Thoracic aorta (tissue), 2 donors: ENCODE data around the gene JAG2. TPM values are rescaled to one million over a fixed set of nuclear protein-coding genes. Genes with fewer than 3 reads are reported as not detected.

Source experiments
- ATAC-seq: fragments of 150-250 bp; one replicate; pipeline ENCODE4 v1.8.0; 2017; ENCODE audit warnings: low read depth; ENCODE audit not compliant: insufficient number of reproducible peaks, low FRiP score
- DNase-seq: peaks from one replicate; pipeline ENCODE4 v3.0.0-alpha.2; 2020; ENCODE audit warnings: low spot score
- H3K27ac ChIP-seq, 2 donors: fragments of 200-600 bp; sonication (generic); 1 replicate in 1 of 2; 2 replicates in 1 of 2; pipeline ENCODE4 v1.5.1; 2016; ENCODE audit warnings: mild to moderate bottlenecking in 2 of 2, moderate library complexity in 2 of 2
- H3K27me3 ChIP-seq: fragments of 200-600 bp; sonication (generic); replicated peaks from 2 replicates; pipeline ENCODE4 v1.6.0; 2016; ENCODE audit warnings: mild to moderate bottlenecking; ENCODE audit not compliant: insufficient read depth
- H3K36me3 ChIP-seq: fragments of 200-600 bp; sonication (generic); one replicate; pipeline ENCODE4 v1.5.1; 2016
- H3K4me1 ChIP-seq, 2 donors: fragments of 200-600 bp; sonication (generic); 1 replicate in 1 of 2; 2 replicates in 1 of 2; pipeline versions ENCODE4 v1.5.1 to v1.6.0; 2016; ENCODE audit warnings: low read depth in 2 of 2, mild to moderate bottlenecking in 1 of 2; ENCODE audit not compliant: control insufficient read depth in 1 of 2
- H3K4me3 ChIP-seq: fragments of 200-600 bp; sonication (generic); 2 replicates; pipeline ENCODE4 v1.5.1; 2016; ENCODE audit warnings: mild to moderate bottlenecking
- H3K9me3 ChIP-seq: fragments of 200-600 bp; sonication (generic); 2 replicates; pipeline ENCODE4 v1.5.1; 2016
- CTCF ChIP-seq: fragments of 200-600 bp; sonication (generic); IDR thresholded peaks from one replicate; pipeline ENCODE4 v1.5.1; 2019; ENCODE audit warnings: antibody characterized with exemption
- total RNA-seq, 2 donors: library from RNA; depleted of rRNA; stranded (reverse); fragments of >200 nt; gene quantifications; one replicate each; pipeline versions ENCODE4 v1.1.0 to v1.2.3, GENCODE V29; 2016

Gene JAG2
- total RNA-seq, 2 donors from 2014 or later: 8.8 to 12.0 TPM

DNA sequence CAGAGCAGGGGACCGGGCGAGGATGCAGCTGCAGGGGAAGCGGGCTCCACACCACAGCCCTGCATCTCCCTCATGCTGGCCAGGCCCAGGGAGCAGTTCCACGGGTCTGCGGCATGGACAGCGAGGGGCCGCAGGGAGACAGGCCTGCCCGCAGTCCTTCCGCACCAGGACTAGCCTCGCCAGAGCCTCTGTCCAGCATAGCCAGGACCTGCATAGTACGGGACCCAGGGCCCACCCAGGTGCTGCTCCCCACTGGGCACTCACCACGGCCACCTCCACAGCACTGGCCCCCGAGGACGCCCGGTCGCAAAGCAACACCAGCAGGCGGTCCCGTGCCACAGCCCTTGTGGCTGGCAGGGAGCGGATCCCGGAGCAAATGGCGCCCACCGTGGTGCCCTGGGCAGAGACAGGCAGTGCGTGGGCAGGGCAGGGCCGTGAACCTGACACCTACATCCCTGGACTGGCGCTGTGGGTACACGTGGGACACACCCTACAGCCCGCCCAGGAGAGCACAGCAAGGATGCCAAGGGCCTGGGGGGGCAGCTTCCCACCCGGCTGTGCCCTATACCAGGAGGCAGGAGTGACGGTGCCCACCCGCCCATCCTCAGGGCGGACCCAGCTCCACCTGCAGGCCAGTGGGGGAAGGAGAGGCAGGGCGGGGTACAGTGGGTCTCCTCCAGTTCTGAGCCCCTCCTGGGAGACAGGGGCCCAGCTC is 23.8 kb downstream of the JAG2 start:
- DNase-seq (no peak), ATAC-seq (no peak)
- peaks cover 3% of the 10 kb centered on the region for H3K9me3 ChIP-seq
- no peak overlapping the region for H3K4me3 ChIP-seq
- H3K36me3 ChIP-seq: no peaks in the 10 kb centered on the region
- no peak for TF ChIP-seq CTCF
- no peaks in the 10 kb centered on the region for H3K27me3 ChIP-seq
- H3K4me1 ChIP-seq: no peaks in the 10 kb centered on the region
- no peak overlapping the region for H3K27ac ChIP-seq

DNA sequence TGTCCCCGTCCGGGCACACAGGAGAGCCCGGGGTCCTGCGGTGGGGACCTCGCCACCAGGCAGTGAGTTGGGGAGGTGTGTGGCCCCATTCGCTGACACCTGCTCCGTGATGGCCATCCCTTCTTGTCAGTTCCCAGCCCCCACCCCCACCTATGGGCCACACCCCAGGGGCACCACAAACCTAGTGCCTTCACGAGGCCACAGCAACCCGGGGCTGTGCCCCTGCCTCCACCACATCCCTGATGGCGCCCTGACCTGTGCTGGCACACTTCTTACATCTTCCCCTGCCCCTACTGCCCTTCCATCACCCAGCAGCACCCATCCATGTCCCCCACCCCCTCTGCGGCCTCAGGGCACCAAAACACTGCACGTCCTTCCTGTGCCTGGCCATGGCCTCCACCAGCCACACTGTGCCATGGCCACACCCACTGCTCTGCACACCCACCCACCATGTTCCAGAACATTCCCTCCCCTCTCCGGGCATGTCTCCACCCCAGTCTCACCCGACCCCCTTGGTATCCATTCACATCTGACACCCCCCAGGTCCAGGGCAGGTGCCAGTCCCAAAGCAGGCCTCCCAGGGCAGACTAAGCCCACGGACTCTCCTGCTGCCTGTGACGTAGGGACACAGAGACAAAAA is 24.4 kb downstream of the JAG2 start:
- no peaks in the 10 kb centered on the region for H3K36me3 ChIP-seq
- H3K4me1 ChIP-seq: no peaks in the 10 kb centered on the region
- no peaks in the 10 kb centered on the region for H3K27me3 ChIP-seq
- no peak for ATAC-seq
- peaks cover 7% of the 10 kb centered on the region for H3K9me3 ChIP-seq
- H3K27ac ChIP-seq: no peak overlapping the region
- TF ChIP-seq CTCF: no peak
- no peak for DNase-seq
- no peak overlapping the region for H3K4me3 ChIP-seq

DNA sequence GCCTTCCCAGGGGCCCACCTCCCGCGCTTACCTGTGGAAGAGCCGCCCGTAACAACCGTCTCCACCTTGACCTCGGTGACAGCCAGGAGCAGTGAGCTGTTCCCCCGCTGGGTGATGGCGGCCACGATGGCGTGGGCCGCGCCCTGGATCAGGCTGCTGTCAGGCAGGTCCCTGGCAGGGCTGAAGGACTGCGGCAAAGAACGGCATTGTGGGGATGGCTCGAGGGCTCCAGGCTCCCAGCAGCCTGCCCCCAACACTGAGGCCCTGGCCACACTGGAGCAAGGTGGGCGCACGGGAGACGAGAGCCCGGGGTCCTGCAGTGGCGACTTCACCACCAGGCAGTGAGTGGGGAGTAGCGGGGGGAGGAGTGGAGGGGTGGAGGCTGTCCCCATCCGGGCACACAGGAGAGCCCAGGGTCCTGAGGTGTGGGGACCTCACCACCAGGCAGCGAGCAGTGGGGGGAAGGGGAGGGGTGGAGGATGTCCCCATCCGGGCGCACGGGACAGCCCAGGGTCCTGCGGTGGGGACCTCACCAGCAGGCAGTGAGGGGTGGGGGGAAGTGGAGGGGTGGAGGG is 25.0 kb downstream of the JAG2 start:
- H3K4me3 ChIP-seq: no peak overlapping the region
- H3K9me3 ChIP-seq: peaks cover 7% of the 10 kb centered on the region
- no peaks in the 10 kb centered on the region for H3K4me1 ChIP-seq
- no peak for TF ChIP-seq CTCF
- no peaks in the 10 kb centered on the region for H3K36me3 ChIP-seq
- ATAC-seq: no peak
- no peaks in the 10 kb centered on the region for H3K27me3 ChIP-seq
- no peak for DNase-seq
- H3K27ac ChIP-seq: no peak overlapping the region

- ATAC-seq: no peak
- Histone ChIP-seq H3K4me3 (no peak overlapping the region), H3K4me1 (no peaks in the 10 kb centered on the region), H3K27ac (no peak overlapping the region), H3K36me3 (no peaks in the 10 kb centered on the region), H3K9me3 (peaks cover 7% of the 10 kb centered on the region), H3K27me3 (no peaks in the 10 kb centered on the region)
- DNase-seq: no peak
- no peak for TF ChIP-seq CTCF
Measured at GRCh38 chr14:105142651-105143450, 25.7 kb downstream of the JAG2 start.
